Bronchial epithelial cell (primary cell): ENCODE measurements around the gene PSMG3. TPM values are rescaled to one million over a fixed set of nuclear protein-coding genes. Genes with fewer than 3 reads are reported as not detected.
A peak's percentile ranks its signal among the peaks of the same experiment; 100 is the strongest.

Experiments
- DNase-seq: peaks from one replicate; pipeline ENCODE4 v3.0.0-alpha.2; 2010; ENCODE audit warnings: low read depth
- FAIRE-seq: peaks from 2 replicates; lab custom pipeline; 2011; peaks lifted over from hg19 to GRCh38; lab: Jason Lieb, UNC
- H3K27me3 ChIP-seq: 2 replicates; pipeline ENCODE4 v1.5.1; 2011; ENCODE audit warnings: low read length; ENCODE audit not compliant: control insufficient read depth, insufficient read depth
- H3K36me3 ChIP-seq: 2 replicates; pipeline ENCODE4 v1.5.1; 2011; ENCODE audit warnings: low read length; ENCODE audit not compliant: control insufficient read depth, insufficient read depth
- H3K4me3 ChIP-seq: 2 replicates; pipeline ENCODE4 v1.5.1; 2011; ENCODE audit warnings: mild to moderate bottlenecking, low read depth, low read length, control low read depth
- CTCF ChIP-seq: IDR thresholded peaks from 2 replicates; pipeline ENCODE4 v1.5.1; 2011; ENCODE audit warnings: mild to moderate bottlenecking, moderate library complexity, low read length, control low read depth, inconsistent platforms; ENCODE audit not compliant: insufficient read depth, severe bottlenecking
- total RNA-seq: library from RNA; depleted of rRNA; stranded (reverse); fragments of >200 nt; gene quantifications from 2 replicates; pipeline ENCODE4 v1.2.1, GENCODE V29; 2014

PSMG3 gene
- total RNA-seq, 1 donor from 2014 or later = 50.8 TPM

- Histone ChIP-seq H3K4me3 (no peak overlapping the region), H3K36me3 (no peaks in the 10 kb centered on the region), H3K27me3 (peaks cover 4% of the 10 kb centered on the region)
- no peak for FAIRE-seq
- TF ChIP-seq CTCF = no peak
- DNase-seq = no peak
These were observed 22.6 kb upstream of the PSMG3 start for GRCh38 chr7:1592299-1592871.

- DNase-seq (no peak), FAIRE-seq (no peak)
- peaks cover 4% of the 10 kb centered on the region for H3K27me3 ChIP-seq
- no peak for TF ChIP-seq CTCF
- no peak overlapping the region for H3K4me3 ChIP-seq
- H3K36me3 ChIP-seq = no peaks in the 10 kb centered on the region
These were observed 22.0 kb upstream of the PSMG3 start for GRCh38 chr7:1591876-1592275.

- Histone ChIP-seq H3K27me3 (peaks cover 4% of the 10 kb centered on the region), H3K36me3 (no peaks in the 10 kb centered on the region), H3K4me3 (no peak overlapping the region)
- DNase-seq (no peak), FAIRE-seq (no peak)
- no peak for TF ChIP-seq CTCF
These were observed 21.6 kb upstream of the PSMG3 start for GRCh38 chr7:1591396-1591795.

- no peak for TF ChIP-seq CTCF
- Histone ChIP-seq H3K4me3 (no peak overlapping the region), H3K27me3 (peaks cover 4% of the 10 kb centered on the region), H3K36me3 (no peaks in the 10 kb centered on the region)
- FAIRE-seq = no peak
- DNase-seq = no peak
These were observed 21.1 kb upstream of the PSMG3 start for GRCh38 chr7:1590887-1591286.

- peaks cover 4% of the 10 kb centered on the region for H3K27me3 ChIP-seq
- H3K4me3 ChIP-seq = no peak overlapping the region
- DNase-seq (no peak), FAIRE-seq (no peak)
- no peak for TF ChIP-seq CTCF
- H3K36me3 ChIP-seq = no peaks in the 10 kb centered on the region
These were observed 20.6 kb upstream of the PSMG3 start for GRCh38 chr7:1590476-1590875.

- TF ChIP-seq CTCF = no peak
- Histone ChIP-seq H3K36me3 (no peaks in the 10 kb centered on the region), H3K4me3 (no peak overlapping the region), H3K27me3 (peaks cover 4% of the 10 kb centered on the region)
- FAIRE-seq = peak; percentile 68
- no peak for DNase-seq
These were observed 19.1 kb upstream of the PSMG3 start for GRCh38 chr7:1588978-1589377.
